ENCODE results near the gene RBP2. TPM values are rescaled to one million over a fixed set of nuclear protein-coding genes. Genes with fewer than 3 reads are reported as not detected.

Gene RBP2
- total and polyA plus RNA-seq, 2 of the 8 experiments (the other 6 are each of a cell fraction or from before 2014, with no cell fraction given), result not detected

DNA sequence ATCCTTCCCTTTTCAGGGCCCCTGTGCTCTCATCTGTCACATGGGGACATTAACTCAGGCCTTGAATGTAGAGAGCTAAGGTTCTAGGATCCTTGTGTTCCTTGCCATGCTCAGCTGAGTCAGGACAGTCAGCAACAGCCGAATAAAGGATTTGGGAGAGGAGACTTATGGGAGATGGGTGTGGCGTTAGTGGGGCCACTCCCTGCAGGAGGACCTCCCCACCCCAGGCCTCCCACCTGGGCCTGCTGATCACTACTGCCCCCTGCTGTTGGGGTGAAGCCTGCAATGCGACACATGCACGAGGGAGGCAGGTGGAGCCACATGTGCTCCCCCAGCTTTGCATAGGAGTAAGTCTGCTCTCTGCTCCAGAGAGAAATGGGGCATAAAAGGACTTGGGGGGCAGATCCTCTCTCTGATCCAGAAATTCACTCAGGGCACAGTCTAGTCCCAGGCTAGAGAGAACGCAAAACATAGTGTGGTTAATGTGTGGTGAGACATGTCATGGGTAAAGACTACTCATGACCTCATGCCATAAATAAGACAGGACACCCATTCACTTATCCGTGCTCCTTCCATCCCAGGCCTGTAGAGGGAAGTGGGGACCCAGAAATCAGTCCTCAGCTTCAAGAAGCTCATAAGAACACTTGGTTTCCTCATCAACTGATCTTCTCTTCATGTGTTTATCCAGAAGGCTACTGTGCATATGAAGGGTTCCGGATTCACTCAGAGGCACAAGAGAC is 43.9 kb upstream of the RBP2 start (continued):
- TF ChIP-seq, protein P1, sequence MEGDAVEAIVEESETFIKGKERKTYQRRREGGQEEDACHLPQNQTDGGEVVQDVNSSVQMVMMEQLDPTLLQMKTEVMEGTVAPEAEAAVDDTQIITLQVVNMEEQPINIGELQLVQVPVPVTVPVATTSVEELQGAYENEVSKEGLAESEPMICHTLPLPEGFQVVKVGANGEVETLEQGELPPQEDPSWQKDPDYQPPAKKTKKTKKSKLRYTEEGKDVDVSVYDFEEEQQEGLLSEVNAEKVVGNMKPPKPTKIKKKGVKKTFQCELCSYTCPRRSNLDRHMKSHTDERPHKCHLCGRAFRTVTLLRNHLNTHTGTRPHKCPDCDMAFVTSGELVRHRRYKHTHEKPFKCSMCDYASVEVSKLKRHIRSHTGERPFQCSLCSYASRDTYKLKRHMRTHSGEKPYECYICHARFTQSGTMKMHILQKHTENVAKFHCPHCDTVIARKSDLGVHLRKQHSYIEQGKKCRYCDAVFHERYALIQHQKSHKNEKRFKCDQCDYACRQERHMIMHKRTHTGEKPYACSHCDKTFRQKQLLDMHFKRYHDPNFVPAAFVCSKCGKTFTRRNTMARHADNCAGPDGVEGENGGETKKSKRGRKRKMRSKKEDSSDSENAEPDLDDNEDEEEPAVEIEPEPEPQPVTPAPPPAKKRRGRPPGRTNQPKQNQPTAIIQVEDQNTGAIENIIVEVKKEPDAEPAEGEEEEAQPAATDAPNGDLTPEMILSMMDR (IDR thresholded peaks at IDR 0.05; ENCODE audit: control extremely low read depth in 1 of 3, insufficient read depth in 1 of 3, low read depth in 1 of 3, low read length in 3 of 3), result peak; percentile 67 to 84 (median 77)
- TF ChIP-seq CTBP2 (IDR thresholded peaks at IDR 0.05; ENCODE audit: borderline replicate concordance, insufficient read depth, insufficient read length, low read length), result no peak
